IPS-15b (cell line): ENCODE measurements around the gene SYNE1.
"Not testable (repeated sequence)": the region's sequence is repeated elsewhere in the genome, so short reads cannot be mapped to it uniquely, and the experiment has no call there.

Experiments
- H3K27me3 ChIP-seq: one replicate; pipeline ENCODE4 v1.6.1; 2013; ENCODE audit warnings: low read length; ENCODE audit not compliant: control insufficient read depth, insufficient read depth
- H3K36me3 ChIP-seq: one replicate; pipeline ENCODE4 v1.6.1; 2013; ENCODE audit warnings: low read length; ENCODE audit not compliant: control insufficient read depth, insufficient read depth
- H3K4me1 ChIP-seq: one replicate; pipeline ENCODE4 v1.6.1; 2013; ENCODE audit warnings: mild to moderate bottlenecking, low read length; ENCODE audit not compliant: control insufficient read depth, insufficient read depth
- H3K4me3 ChIP-seq: one replicate; pipeline ENCODE4 v1.5.1; 2013; ENCODE audit warnings: low read depth, low read length
- H3K9ac ChIP-seq: one replicate; pipeline ENCODE4 v1.6.1; 2013; ENCODE audit warnings: low read depth, mild to moderate bottlenecking, low read length
- H3K9me3 ChIP-seq: one replicate; pipeline ENCODE4 v1.6.1; 2013; ENCODE audit warnings: mild to moderate bottlenecking, low read length; ENCODE audit not compliant: control insufficient read depth, insufficient read depth

The SYNE1 gene

DNA sequence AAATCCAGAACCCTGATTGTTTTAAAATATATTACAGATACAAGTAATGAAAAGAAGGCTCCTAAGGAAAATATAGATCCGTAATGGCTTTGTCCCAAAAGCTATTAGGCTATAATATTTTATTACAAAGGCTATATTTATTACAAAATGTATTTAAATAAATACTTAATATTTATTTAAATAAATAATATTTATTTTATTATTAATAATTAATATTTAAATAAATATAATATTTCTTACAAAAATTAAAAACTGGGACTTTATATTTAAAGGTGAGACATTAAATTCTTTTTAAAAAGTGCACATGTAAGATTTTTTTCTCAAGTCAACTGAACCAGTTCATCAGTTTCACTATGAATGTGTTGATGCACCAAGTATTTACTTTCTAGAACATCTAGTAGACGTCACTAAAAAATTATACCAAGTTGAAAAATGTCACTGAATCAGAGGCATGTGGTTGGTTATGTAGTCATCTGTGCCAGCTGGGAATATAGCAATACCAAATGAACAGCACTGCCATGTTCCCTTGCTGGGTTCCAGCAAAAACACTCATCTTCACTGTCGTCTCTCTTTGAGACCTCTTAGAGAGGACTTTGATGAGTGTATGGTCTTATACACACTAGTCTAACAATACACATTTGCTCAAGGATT, 550.8 kb downstream of the SYNE1 start:
- Histone ChIP-seq H3K36me3 (no peaks in the 10 kb centered on the region), H3K4me1 (no peaks in the 10 kb centered on the region), H3K9ac (no peak overlapping the region), H3K4me3 (no peak overlapping the region), H3K9me3 (no peaks in the 10 kb centered on the region), H3K27me3 (no peaks in the 10 kb centered on the region)

GRCh38 chr6:152085451-152085921, 551.7 kb downstream of the SYNE1 start:
- H3K9ac ChIP-seq: no peak overlapping the region

GRCh38 chr6:152078804-152079203, 558.4 kb downstream of the SYNE1 start:
- Histone ChIP-seq H3K9me3 (peaks cover 7% of the 10 kb centered on the region), H3K27me3 (no peaks in the 10 kb centered on the region), H3K9ac (no peak overlapping the region), H3K4me1 (no peaks in the 10 kb centered on the region), H3K4me3 (no peak overlapping the region), H3K36me3 (no peaks in the 10 kb centered on the region)

More at GRCh38 chr6:152085451-152085921, 551.7 kb downstream of the SYNE1 start:
- Histone ChIP-seq H3K4me1 (no peaks in the 10 kb centered on the region), H3K9me3 (no peaks in the 10 kb centered on the region), H3K4me3 (no peak overlapping the region), H3K36me3 (no peaks in the 10 kb centered on the region), H3K27me3 (no peaks in the 10 kb centered on the region)

DNA sequence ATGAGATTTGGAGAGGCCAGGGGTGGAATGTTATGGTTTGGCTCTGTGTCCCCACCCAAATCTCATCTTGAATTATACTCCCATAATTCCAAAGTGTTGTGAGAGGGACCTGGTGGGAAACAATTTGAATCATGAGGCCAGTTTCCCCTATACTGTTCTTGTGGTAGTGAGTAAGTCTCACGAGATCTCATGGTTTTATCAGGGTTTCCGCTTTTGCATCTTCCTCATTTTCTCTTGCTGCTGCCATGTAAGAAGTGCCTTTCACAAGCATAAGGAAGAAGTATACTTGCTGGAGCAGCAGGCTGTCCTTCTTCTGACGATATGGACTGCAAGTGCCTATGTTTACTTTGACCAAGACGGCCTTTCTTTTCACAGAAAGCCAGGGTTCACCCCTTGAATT, 559.2 kb downstream of the SYNE1 start:
- Histone ChIP-seq H3K9me3 (peaks cover 7% of the 10 kb centered on the region), H3K9ac (no peak overlapping the region), H3K36me3 (no peaks in the 10 kb centered on the region), H3K27me3 (no peaks in the 10 kb centered on the region), H3K4me3 (no peak overlapping the region), H3K4me1 (no peaks in the 10 kb centered on the region)

DNA sequence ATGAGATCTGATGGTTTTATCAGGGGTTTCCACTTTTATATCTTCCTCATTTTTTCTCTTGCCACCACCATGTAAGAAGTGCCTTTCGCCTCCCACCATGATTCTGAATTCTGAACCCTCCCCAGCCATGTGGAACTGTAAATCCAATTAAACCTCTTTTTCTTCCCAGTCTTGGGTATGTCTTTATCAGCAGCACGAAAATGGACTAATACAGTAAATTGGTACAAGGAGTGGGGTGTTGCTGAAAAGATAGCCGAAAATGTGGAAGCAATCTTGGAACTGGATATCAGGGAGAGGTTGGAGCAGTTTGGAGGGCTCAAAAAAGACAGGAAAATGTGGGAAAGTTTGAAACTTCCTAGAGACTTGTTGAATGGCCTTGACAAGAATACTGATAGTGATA, 560.9 kb downstream of the SYNE1 start:
- not testable (repeated sequence) for H3K9ac ChIP-seq, H3K36me3 ChIP-seq, H3K4me1 ChIP-seq, H3K4me3 ChIP-seq, H3K9me3 ChIP-seq, H3K27me3 ChIP-seq

- no peak overlapping the region for H3K4me3 ChIP-seq
- no peaks in the 10 kb centered on the region for H3K27me3 ChIP-seq
- H3K4me1 ChIP-seq: no peaks in the 10 kb centered on the region
- peaks cover 7% of the 10 kb centered on the region for H3K9me3 ChIP-seq
- H3K9ac ChIP-seq: no peak overlapping the region
- no peaks in the 10 kb centered on the region for H3K36me3 ChIP-seq
These were observed 565.3 kb downstream of the SYNE1 start for GRCh38 chr6:152071843-152072242.
